ENCODE data around the gene ZNF285. TPM values are rescaled to one million over a fixed set of nuclear protein-coding genes. Genes with fewer than 3 reads are reported as not detected.

The ZNF285 gene
- total RNA-seq (2014; rRNA removed) (0.12 and 0.22 TPM in 2 replicates), Bru-seq, nascent RNA (percentile 14 among the genes with signal in this experiment), BruChase-seq, experiment 1, labeled RNA remaining after a 6-hour chase (percentile 26 among the genes with signal in this experiment), BruChase-seq, experiment 2, labeled RNA remaining after a 2-hour chase (percentile 25 among the genes with signal in this experiment)
- long read RNA-seq: 0 reads

DNA sequence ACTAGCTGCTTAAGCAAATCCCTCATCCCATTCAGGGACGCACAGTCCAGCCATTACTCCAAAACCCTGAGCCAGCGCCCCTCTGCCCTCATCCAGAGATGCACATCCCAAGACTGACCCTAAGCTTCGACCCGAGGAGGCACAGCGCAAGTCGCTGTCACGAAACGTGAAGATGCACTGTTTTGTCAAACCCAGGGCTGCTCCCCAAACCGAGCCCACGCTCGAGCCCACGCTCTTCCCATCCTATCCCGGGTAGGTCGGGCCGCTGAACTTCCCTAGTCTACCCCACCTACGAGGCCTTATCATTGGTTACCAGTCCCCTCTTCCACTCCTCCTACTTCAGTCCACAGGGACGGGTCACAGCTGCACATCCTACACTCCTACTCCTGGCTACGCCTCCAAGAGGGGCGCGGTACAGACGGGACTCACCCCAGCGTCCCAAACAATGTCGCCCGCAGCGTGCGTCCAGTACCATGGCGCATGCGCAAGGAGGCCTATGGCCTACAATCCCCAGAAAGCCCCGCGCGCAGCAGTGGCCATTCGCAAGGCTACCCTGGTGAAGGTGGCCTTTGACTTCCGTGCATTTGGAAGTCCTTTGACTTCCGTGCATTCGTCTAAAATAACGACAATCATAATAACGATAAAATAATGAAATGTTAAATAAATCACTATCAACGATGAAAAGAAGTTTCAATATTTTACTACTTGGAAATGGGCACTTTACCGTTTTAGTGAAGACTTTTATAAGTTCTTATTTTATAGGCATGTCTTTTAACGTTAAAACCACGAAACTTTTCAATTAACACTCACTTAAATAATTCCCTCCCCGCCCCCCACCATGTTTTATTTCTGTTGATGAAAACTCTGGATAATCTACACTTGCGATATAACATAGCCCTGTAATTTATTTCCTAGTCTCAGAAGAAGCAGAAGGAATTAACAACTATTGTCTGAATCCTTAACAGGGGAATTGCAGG lies at the start of gene ZNF285:
Gene ZNF285, minus strand, starts transcription at position 470 of the 977 bp plus-strand sequence. CDS start 4,395 bp downstream, outside the sequence.
- Histone ChIP-seq H3K27me3 (ENCODE audit: low read length) (no peaks in the 10 kb centered on the region), H3F3A (ENCODE audit: low read length, unreplicated experiment) (no peaks in the 10 kb centered on the region), H3K4me1 (ENCODE audit: insufficient read depth, low read length) (no peaks in the 10 kb centered on the region), H3K79me2 (ENCODE audit: low read length) (no peaks in the 10 kb centered on the region), H2AFZ (ENCODE audit: low read length) (peak within 1 kb of the TSS; percentile 69), H3K9me3 (ENCODE audit: low read length) (no peaks in the 10 kb centered on the region), H3K36me3 (ENCODE audit: low read depth, low read length) (no peaks in the 10 kb centered on the region), H3K4me2 (ENCODE audit: low read length) (peak within 1 kb of the TSS; percentile 10; the same call in 1 of the 2 replicates), H3K9me2 (replicated peaks; ENCODE audit: low read length) (no peaks in the 10 kb centered on the region), H3K27ac (ENCODE audit: low read length) (no peak within 1 kb of the TSS), H4K20me1 (ENCODE audit: low read length) (no peaks in the 10 kb centered on the region), H3K9ac (ENCODE audit: low read length) (no peak within 1 kb of the TSS), H3K4me3 (ENCODE audit: low read length) (peak within 1 kb of the TSS; percentile 32)
- BruUV-seq (replicated peaks): no TSS peak
- ChIA-PET CTCF (no interaction called here), POLR2A (ENCODE audit: unreplicated experiment) (no interaction called here)
- no peak for TF ChIP-seq EZH2phosphoT487 (IDR thresholded peaks at IDR 0.05; ENCODE audit: borderline replicate concordance, low read length)
- TF ChIP-seq EZH2 (IDR thresholded peaks at IDR 0.05; ENCODE audit: low read length, unreplicated experiment): no peak
- TF ChIP-seq, protein P1, sequence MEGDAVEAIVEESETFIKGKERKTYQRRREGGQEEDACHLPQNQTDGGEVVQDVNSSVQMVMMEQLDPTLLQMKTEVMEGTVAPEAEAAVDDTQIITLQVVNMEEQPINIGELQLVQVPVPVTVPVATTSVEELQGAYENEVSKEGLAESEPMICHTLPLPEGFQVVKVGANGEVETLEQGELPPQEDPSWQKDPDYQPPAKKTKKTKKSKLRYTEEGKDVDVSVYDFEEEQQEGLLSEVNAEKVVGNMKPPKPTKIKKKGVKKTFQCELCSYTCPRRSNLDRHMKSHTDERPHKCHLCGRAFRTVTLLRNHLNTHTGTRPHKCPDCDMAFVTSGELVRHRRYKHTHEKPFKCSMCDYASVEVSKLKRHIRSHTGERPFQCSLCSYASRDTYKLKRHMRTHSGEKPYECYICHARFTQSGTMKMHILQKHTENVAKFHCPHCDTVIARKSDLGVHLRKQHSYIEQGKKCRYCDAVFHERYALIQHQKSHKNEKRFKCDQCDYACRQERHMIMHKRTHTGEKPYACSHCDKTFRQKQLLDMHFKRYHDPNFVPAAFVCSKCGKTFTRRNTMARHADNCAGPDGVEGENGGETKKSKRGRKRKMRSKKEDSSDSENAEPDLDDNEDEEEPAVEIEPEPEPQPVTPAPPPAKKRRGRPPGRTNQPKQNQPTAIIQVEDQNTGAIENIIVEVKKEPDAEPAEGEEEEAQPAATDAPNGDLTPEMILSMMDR (conservative IDR thresholded peaks at IDR 0.05; ENCODE audit: low read depth, low read length): no peak
- DNase-seq (peak; percentile 48), ATAC-seq (no peak)
- intact Hi-C loops (cut with micrococcal nuclease): no loop called here

DNA sequence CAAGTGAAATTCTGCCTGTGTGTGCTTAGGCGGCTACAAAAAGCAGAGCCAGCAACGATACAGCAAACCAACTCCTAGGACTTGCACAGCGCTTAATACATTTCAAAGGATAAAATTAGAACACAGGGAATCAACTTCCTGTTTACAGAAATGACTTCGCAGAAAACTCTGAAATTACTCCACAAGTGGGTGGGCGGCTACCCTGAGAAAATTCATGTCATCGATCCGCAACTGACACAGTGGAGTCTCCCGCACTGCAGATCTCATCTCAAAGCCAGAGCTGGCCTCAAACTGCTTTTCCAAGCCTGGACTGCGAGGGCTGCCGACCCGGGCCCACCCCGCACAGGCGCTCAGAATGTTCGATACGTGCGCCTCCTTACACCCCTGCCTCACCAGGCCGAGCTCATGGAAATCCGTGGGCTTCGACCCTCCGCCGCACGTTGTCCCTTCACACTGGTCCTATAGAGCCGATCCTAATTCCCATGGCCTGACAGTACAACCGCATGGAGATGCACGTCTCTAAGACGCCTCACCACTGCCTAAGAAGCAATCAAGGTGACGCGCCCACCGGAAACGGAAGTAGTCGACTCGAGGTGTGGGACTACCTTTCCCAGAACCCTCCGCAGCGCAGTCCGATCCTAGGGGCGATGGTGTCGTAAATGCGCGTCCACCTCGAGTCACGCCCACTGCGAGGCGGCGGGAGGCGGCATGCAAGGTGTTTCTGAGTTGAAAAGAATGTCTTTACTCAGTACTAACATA lies 46.7 kb upstream of the ZNF285 start, which contains the start of gene ZNF229:
Gene ZNF229, minus strand, starts transcription at position 557 of the 759 bp plus-strand sequence. CDS start 5,625 bp downstream, outside the sequence.
- H2AFZ ChIP-seq (ENCODE audit: low read length): peak within 1 kb of the TSS; percentile 60
- H3K27ac ChIP-seq (ENCODE audit: low read length): no peak within 1 kb of the TSS
- ATAC-seq (no peak), DNase-seq (peak; percentile 65)
- H4K20me1 ChIP-seq (ENCODE audit: low read length): no peaks in the 10 kb centered on the region
- no peaks in the 10 kb centered on the region for H3K27me3 ChIP-seq (ENCODE audit: low read length)
- no TSS peak for BruUV-seq (replicated peaks)
- no peaks in the 10 kb centered on the region for H3K4me1 ChIP-seq (ENCODE audit: insufficient read depth, low read length)
- TF ChIP-seq, protein P1 (conservative IDR thresholded peaks at IDR 0.05; ENCODE audit: low read depth, low read length): no peak
- TF ChIP-seq EZH2phosphoT487 (IDR thresholded peaks at IDR 0.05; ENCODE audit: borderline replicate concordance, low read length) (no peak), EZH2 (IDR thresholded peaks at IDR 0.05; ENCODE audit: low read length, unreplicated experiment) (no peak)
- no peaks in the 10 kb centered on the region for H3F3A ChIP-seq (ENCODE audit: low read length, unreplicated experiment)
- intact Hi-C loops (cut with micrococcal nuclease): no loop called here
- ChIA-PET POLR2A (ENCODE audit: unreplicated experiment) (no interaction called here), CTCF (no interaction called here)
- H3K9me3 ChIP-seq (ENCODE audit: low read length): peaks cover 7% of the 10 kb centered on the region; the same call in 1 of the 2 replicates
- H3K9me2 ChIP-seq (replicated peaks; ENCODE audit: low read length): no peaks in the 10 kb centered on the region
- peak within 1 kb of the TSS; percentile 62 for H3K9ac ChIP-seq (ENCODE audit: low read length)
- H3K79me2 ChIP-seq (ENCODE audit: low read length): no peaks in the 10 kb centered on the region
- H3K4me3 ChIP-seq (ENCODE audit: low read length): peak within 1 kb of the TSS; percentile 64
- H3K36me3 ChIP-seq (ENCODE audit: low read depth, low read length): no peaks in the 10 kb centered on the region
- H3K4me2 ChIP-seq (ENCODE audit: low read length): peak within 1 kb of the TSS; percentile 69

Measured in PC-3 (cell line).